HL-60 (cell line): ENCODE results near the gene GJA1.
"Not testable (repeated sequence)": the region's sequence is repeated elsewhere in the genome, so short reads cannot be mapped to it uniquely, and the experiment has no call there.

ENCODE experiments used
- DNase-seq, 2 experiments: peaks; one replicate each; pipeline ENCODE4 v3.0.0-alpha.2; 2010 to 2020; ENCODE audit warnings: low read depth in 1 of 2, low spot score in 1 of 2
- H3K27ac ChIP-seq: fragments of 250-450 bp; sonication (Bioruptor Pico); replicated peaks from 2 replicates; pipeline ENCODE4 v1.5.1; 2020; ENCODE audit warnings: mild to moderate bottlenecking, moderate library complexity
- H3K27me3 ChIP-seq: fragments of 250-450 bp; sonication (Bioruptor Pico); 2 replicates; pipeline ENCODE4 v1.5.1; 2021; ENCODE audit warnings: mild to moderate bottlenecking, moderate library complexity; ENCODE audit not compliant: insufficient read depth, poor library complexity, severe bottlenecking
- H3K4me3 ChIP-seq: replicated peaks from 2 replicates; pipeline ENCODE4 v1.5.1; 2011; ENCODE audit warnings: mild to moderate bottlenecking, control low read depth, low read length; ENCODE audit not compliant: insufficient read depth
- CTCF ChIP-seq: IDR thresholded peaks from one replicate; pipeline ENCODE4 v1.5.1; 2011; ENCODE audit warnings: low read length, control low read depth, inconsistent platforms; ENCODE audit not compliant: insufficient read depth
- GABPA ChIP-seq: IDR thresholded peaks from 2 replicates; pipeline ENCODE4 v1.6.1; 2012; ENCODE audit warnings: low read depth
- POLR2AphosphoS5 ChIP-seq: IDR thresholded peaks from 2 replicates; pipeline ENCODE4 v1.6.1; 2012; ENCODE audit warnings: low read depth
- REST ChIP-seq: IDR thresholded peaks from 2 replicates; pipeline ENCODE4 v1.6.1; 2012; ENCODE audit warnings: low read depth; ENCODE audit not compliant: insufficient replicate concordance
- SPI1 ChIP-seq: IDR thresholded peaks from 2 replicates; pipeline ENCODE4 v1.6.1; 2012; ENCODE audit warnings: low read depth, mild to moderate bottlenecking, borderline replicate concordance

GJA1 gene

GRCh38 chr6:121428872-121429756 lies 6.3 kb upstream of the GJA1 start:
- H3K27ac ChIP-seq, result no peak overlapping the region
- TF ChIP-seq CTCF, result no peak
- no peak for TF ChIP-seq POLR2AphosphoS5
- TF ChIP-seq SPI1, result no peak
- TF ChIP-seq REST, result no peak
- no peak for TF ChIP-seq GABPA
- no peak for DNase-seq
- H3K4me3 ChIP-seq, result no peak overlapping the region
- H3K27me3 ChIP-seq, result no peaks in the 10 kb centered on the region

GRCh38 chr6:121430514-121431460 lies 4.7 kb upstream of the GJA1 start:
- no peaks in the 10 kb centered on the region for H3K27me3 ChIP-seq
- H3K27ac ChIP-seq, result no peak overlapping the region
- no peak overlapping the region for H3K4me3 ChIP-seq
- TF ChIP-seq GABPA, result no peak
- no peak for TF ChIP-seq POLR2AphosphoS5
- TF ChIP-seq SPI1, result no peak
- no peak for TF ChIP-seq CTCF
- no peak for TF ChIP-seq REST
- no peak for DNase-seq

GRCh38 chr6:121431776-121432175 lies 3.7 kb upstream of the GJA1 start:
- not testable (repeated sequence) for H3K27ac ChIP-seq, H3K4me3 ChIP-seq, DNase-seq, H3K27me3 ChIP-seq
